HCT116 (cell line): ENCODE data around the gene LFNG. TPM values are rescaled to one million over a fixed set of nuclear protein-coding genes. Genes with fewer than 3 reads are reported as not detected.

Experiments used
- ATAC-seq: fragments of 200-7000 bp; cut with Tn5 transposase; 2 replicates; pipeline ENCODE4 v1.9.1; 2020; ENCODE audit warnings: mild to moderate bottlenecking, moderate library complexity
- BruUV-seq: library from RNA; stranded (reverse); fragments of 400-500 nt; replicated peaks from 2 replicates; lab custom pipeline; 2021; lab: Mats Ljungman, UMichigan
- CTCF ChIA-PET: fragments of 300-600 bp; sonication (Branson Sonifier 250); formaldehyde crosslinking; loops from one replicate; lab custom pipeline; 2021; ENCODE audit warnings: antibody characterized with exemption; lab: Charles Lee
- POLR2A ChIA-PET: fragments of 300-600, 350-600 bp; sonication (Branson Sonifier 250); formaldehyde crosslinking; loops from one replicate; lab custom pipeline; 2021; ENCODE audit warnings: antibody characterized with exemption; lab: Charles Lee
- RAD21 ChIA-PET, 2 experiments: fragments of 300-600 bp; sonication (Branson Sonifier 250); formaldehyde crosslinking; loops; one replicate each; lab custom pipeline; 2023; ENCODE audit warnings: low total read pairs in 2 of 2; ENCODE audit not compliant: uncharacterized antibody in 2 of 2, unreplicated experiment in 2 of 2, low non-redundant PET in 1 of 2; lab: Charles Lee
- DNase-seq: peaks from one replicate; pipeline ENCODE4 v3.0.0-alpha.2; 2010; ENCODE audit warnings: low read depth, low spot score
- H2AFZ ChIP-seq: fragments of 200-600 bp; shearing (Covaris generic), sonication (generic); 2 replicates; pipeline ENCODE4 v1.6.1; 2017; ENCODE audit warnings: low read depth, mixed run types, mixed read lengths, antibody characterized with exemption, low read length; ENCODE audit not compliant: poor library complexity, severe bottlenecking
- H3K27ac ChIP-seq: 2 replicates; pipeline ENCODE4 v1.5.1; 2012; ENCODE audit warnings: low read depth, low read length
- H3K27me3 ChIP-seq: fragments of 200-600 bp; sonication (generic); 2 replicates; pipeline ENCODE4 v1.6.1; 2016; ENCODE audit warnings: mixed run types, low read length, mixed read lengths; ENCODE audit not compliant: insufficient read depth
- H3K36me3 ChIP-seq, 2 experiments: fragments of 200-500 bp in 1 of 2; fragments of 200-600 bp in 1 of 2; sonication (Bioruptor generic) in 1 of 2; sonication (generic) in 1 of 2; 2 replicates each; pipeline versions ENCODE4 v1.5.1 to v1.6.1; 2014 to 2016; ENCODE audit warnings: low read length in 2 of 2, inconsistent platforms in 1 of 2, mixed read lengths in 1 of 2, mixed run types in 1 of 2; ENCODE audit not compliant: insufficient read depth in 2 of 2, control insufficient read depth in 1 of 2
- H3K4me1 ChIP-seq, 2 experiments: fragments of 200-600 bp in 1 of 2; sonication (generic) in 1 of 2; 2 replicates each; pipeline versions ENCODE4 v1.5.1 to v1.6.1; 2012 to 2017; ENCODE audit warnings: low read length in 2 of 2, inconsistent platforms in 1 of 2, mild to moderate bottlenecking in 1 of 2, mixed read lengths in 1 of 2, mixed run types in 1 of 2, moderate library complexity in 1 of 2; ENCODE audit not compliant: insufficient read depth in 2 of 2, control insufficient read depth in 1 of 2
- H3K4me2 ChIP-seq: fragments of 200-600 bp; sonication (generic); 2 replicates; pipeline ENCODE4 v1.6.1; 2017; ENCODE audit warnings: mixed run types, low read length, mixed read lengths
- H3K4me3 ChIP-seq, 2 experiments: fragments of 200-600 bp in 1 of 2; sonication (generic) in 1 of 2; replicated peaks in 1 of 2; 2 replicates each; pipeline ENCODE4 v1.5.1; 2011 to 2016; ENCODE audit warnings: low read length in 2 of 2, control low read depth in 1 of 2, low read depth in 1 of 2, mild to moderate bottlenecking in 1 of 2, mixed read lengths in 1 of 2, mixed run types in 1 of 2
- H3K79me2 ChIP-seq: fragments of 200-600 bp; sonication (generic); 2 replicates; pipeline ENCODE4 v1.6.1; 2017; ENCODE audit warnings: mild to moderate bottlenecking, mixed run types, low read length, moderate library complexity, mixed read lengths; ENCODE audit not compliant: insufficient read depth
- H3K9ac ChIP-seq: fragments of 200-600 bp; sonication (generic); 2 replicates; pipeline ENCODE4 v1.6.1; 2016; ENCODE audit warnings: low read length, mixed read lengths
- H3K9me2 ChIP-seq: fragments of 200-600 bp; sonication (generic), shearing (Covaris generic); 2 replicates; pipeline ENCODE4 v1.6.1; 2017; ENCODE audit warnings: mixed run types, mild to moderate bottlenecking, moderate library complexity; ENCODE audit not compliant: insufficient read depth
- H3K9me3 ChIP-seq, 2 experiments: fragments of 200-500 bp in 1 of 2; fragments of 200-600 bp in 1 of 2; sonication (Bioruptor generic) in 1 of 2; sonication (generic) in 1 of 2; 2 replicates each; pipeline ENCODE4 v1.6.1; 2014 to 2017; ENCODE audit warnings: low read length in 2 of 2, mixed read lengths in 2 of 2, inconsistent platforms in 1 of 2, low read depth in 1 of 2, mild to moderate bottlenecking in 1 of 2, mixed run types in 1 of 2, moderate library complexity in 1 of 2; ENCODE audit not compliant: control insufficient read depth in 1 of 2, insufficient read depth in 1 of 2
- H4K20me1 ChIP-seq: fragments of 200-600 bp; sonication (generic), shearing (Covaris generic); 2 replicates; pipeline ENCODE4 v1.6.1; 2017; ENCODE audit warnings: mixed run types, mild to moderate bottlenecking, moderate library complexity; ENCODE audit not compliant: insufficient read depth
- CBX3 ChIP-seq: IDR thresholded peaks from 2 replicates; pipeline ENCODE4 v1.6.1; 2012; ENCODE audit warnings: low read depth
- EGR1 ChIP-seq: IDR thresholded peaks from 2 replicates; pipeline ENCODE4 v1.6.1; 2012; ENCODE audit warnings: low read depth
- ELF1 ChIP-seq: IDR thresholded peaks from 2 replicates; pipeline ENCODE4 v1.6.1; 2012; ENCODE audit warnings: low read depth, borderline replicate concordance
- EZH2 ChIP-seq: fragments of 200-600 bp; sonication (generic); IDR thresholded peaks from 2 replicates; pipeline ENCODE4 v1.6.1; 2017; ENCODE audit warnings: antibody characterized with exemption, mixed run types
- FOSL1 ChIP-seq: IDR thresholded peaks from 2 replicates; pipeline ENCODE4 v1.6.1; 2012; ENCODE audit warnings: low read depth
- POLR2A ChIP-seq: IDR thresholded peaks from 2 replicates; pipeline ENCODE4 v1.7.0; 2011; ENCODE audit warnings: borderline replicate concordance; ENCODE audit not compliant: insufficient read depth, insufficient read length; ENCODE audit errors: extremely low read depth
- POLR2AphosphoS5 ChIP-seq: IDR thresholded peaks from 2 replicates; pipeline ENCODE4 v1.6.1; 2011; ENCODE audit warnings: mild to moderate bottlenecking, low read depth, low read length, moderate library complexity
- RAD21 ChIP-seq: IDR thresholded peaks from 2 replicates; pipeline ENCODE4 v1.6.1; 2012; ENCODE audit warnings: low read depth, mild to moderate bottlenecking
- SIN3A ChIP-seq: IDR thresholded peaks from 2 replicates; pipeline ENCODE4 v1.6.1; 2012; ENCODE audit warnings: low read depth
- SRF ChIP-seq: IDR thresholded peaks from 2 replicates; pipeline ENCODE4 v1.6.1; 2012; ENCODE audit warnings: low read depth
- TCF7L2 ChIP-seq: IDR thresholded peaks from 2 replicates; pipeline ENCODE4 v1.7.0; 2011; ENCODE audit warnings: borderline replicate concordance, inconsistent platforms; ENCODE audit not compliant: insufficient read depth, insufficient read length; ENCODE audit errors: extremely low read depth
- ZFX ChIP-seq: fragments of 450-650 bp; IDR thresholded peaks from 2 replicates; pipeline ENCODE4 v1.6.1; 2017
- ZNF274 ChIP-seq: fragments of 200-500 bp; sonication (Bioruptor generic); IDR thresholded peaks from 2 replicates; pipeline ENCODE4 v1.6.1; 2014; ENCODE audit warnings: mild to moderate bottlenecking, low read depth, low read length, inconsistent platforms
- intact Hi-C: fragments of 100-400 bp; cut with micrococcal nuclease; formaldehyde crosslinking; loops from 2 replicates; pipeline ENCODE4 v1.10.0; 2022
- total RNA-seq: library from RNA; stranded (reverse); gene quantifications from one replicate; pipeline ENCODE4 v1.2.1, GENCODE V29; 2021; ENCODE audit not compliant: unreplicated experiment
- TF ChIP-seq, protein P1 (sequence below): IDR thresholded peaks from 2 replicates; pipeline ENCODE4 v1.6.1; 2012
- TF ChIP-seq, protein P2 (sequence below), 3 experiments: fragments of 200-600 bp in 1 of 3; sonication (generic) in 1 of 3; IDR thresholded peaks in 2 of 3; conservative IDR thresholded peaks in 1 of 3; 2 replicates each; pipeline ENCODE4 v1.5.1; 2012 to 2017; ENCODE audit warnings: low read depth in 2 of 3, low read length in 2 of 3, antibody characterized with exemption in 1 of 3, borderline replicate concordance in 1 of 3, control low read depth in 1 of 3, mild to moderate bottlenecking in 1 of 3, mixed read lengths in 1 of 3, mixed run types in 1 of 3, moderate library complexity in 1 of 3; ENCODE audit not compliant: insufficient read depth in 1 of 3

Gene LFNG
- total RNA-seq, 1 experiment from 2014 or later: 14.3 TPM

DNA sequence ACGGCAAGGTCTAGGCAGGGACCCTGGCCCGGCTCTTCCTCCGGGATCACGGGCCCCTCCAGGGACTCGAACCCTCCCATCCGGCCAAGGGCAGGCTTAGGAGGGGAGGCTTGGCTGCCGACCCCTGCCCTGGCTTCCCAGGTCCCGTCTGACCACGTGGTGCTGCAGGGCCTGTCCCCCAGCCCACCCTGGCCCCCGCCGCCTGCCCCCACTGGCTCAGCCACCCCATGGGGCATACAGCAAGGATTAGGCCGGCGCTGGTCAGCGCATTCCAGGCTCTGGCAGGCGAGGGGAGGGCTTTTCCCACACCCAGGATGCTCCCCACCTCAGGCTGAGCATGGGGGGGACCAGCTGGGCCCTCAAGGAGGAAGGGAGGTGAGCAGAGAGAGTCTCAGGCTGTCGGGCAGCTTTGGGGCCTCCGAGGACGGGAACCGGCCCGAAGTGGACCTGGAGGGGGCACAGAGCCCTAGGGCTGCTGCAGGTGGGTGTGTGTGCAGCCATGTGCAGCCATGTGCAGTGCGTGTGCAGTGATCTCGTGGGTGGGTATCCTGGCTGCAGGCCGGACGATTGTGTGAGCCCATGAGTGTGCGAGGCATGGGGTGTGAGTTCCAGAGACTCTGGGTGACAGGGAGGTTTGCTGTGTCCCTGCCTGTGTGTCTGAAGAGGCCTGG is 42.7 kb upstream of the LFNG start:
- ChIA-PET CTCF (no interaction called here), POLR2A (no interaction called here)
- Histone ChIP-seq H3K4me1 (peaks cover 7 to 11% of the 10 kb centered on the region in 2 experiments; a peak in 2 of 4 replicates), H3K36me3 (no peaks in the 10 kb centered on the region)
- ATAC-seq: no peak
- TF ChIP-seq CBX3 (no peak), POLR2A (no peak), ELF1 (no peak), TCF7L2 (no peak), SIN3A (no peak), SRF (no peak), ZFX (no peak), RAD21 (no peak), FOSL1 (no peak), EZH2 (no peak), EGR1 (no peak), ZNF274 (no peak), POLR2AphosphoS5 (no peak)
- TF ChIP-seq, protein P1, sequence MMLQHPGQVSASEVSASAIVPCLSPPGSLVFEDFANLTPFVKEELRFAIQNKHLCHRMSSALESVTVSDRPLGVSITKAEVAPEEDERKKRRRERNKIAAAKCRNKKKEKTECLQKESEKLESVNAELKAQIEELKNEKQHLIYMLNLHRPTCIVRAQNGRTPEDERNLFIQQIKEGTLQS: no peak
- TF ChIP-seq, protein P2, sequence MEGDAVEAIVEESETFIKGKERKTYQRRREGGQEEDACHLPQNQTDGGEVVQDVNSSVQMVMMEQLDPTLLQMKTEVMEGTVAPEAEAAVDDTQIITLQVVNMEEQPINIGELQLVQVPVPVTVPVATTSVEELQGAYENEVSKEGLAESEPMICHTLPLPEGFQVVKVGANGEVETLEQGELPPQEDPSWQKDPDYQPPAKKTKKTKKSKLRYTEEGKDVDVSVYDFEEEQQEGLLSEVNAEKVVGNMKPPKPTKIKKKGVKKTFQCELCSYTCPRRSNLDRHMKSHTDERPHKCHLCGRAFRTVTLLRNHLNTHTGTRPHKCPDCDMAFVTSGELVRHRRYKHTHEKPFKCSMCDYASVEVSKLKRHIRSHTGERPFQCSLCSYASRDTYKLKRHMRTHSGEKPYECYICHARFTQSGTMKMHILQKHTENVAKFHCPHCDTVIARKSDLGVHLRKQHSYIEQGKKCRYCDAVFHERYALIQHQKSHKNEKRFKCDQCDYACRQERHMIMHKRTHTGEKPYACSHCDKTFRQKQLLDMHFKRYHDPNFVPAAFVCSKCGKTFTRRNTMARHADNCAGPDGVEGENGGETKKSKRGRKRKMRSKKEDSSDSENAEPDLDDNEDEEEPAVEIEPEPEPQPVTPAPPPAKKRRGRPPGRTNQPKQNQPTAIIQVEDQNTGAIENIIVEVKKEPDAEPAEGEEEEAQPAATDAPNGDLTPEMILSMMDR (IDR thresholded peaks at IDR 0.05 in 2 of 3, conservative IDR thresholded peaks at IDR 0.05 in 1 of 3; ENCODE audit: borderline replicate concordance in 1 of 3, insufficient read depth in 1 of 3, low read depth in 2 of 3, low read length in 2 of 3): no peak
- TF ChIP-seq, all 23 proteins: peak for 0
- Histone ChIP-seq H3K27ac (no peak overlapping the region), H4K20me1 (no peaks in the 10 kb centered on the region), H3K4me2 (no peak overlapping the region), H3K27me3 (no peaks in the 10 kb centered on the region), H3K79me2 (no peaks in the 10 kb centered on the region), H2AFZ (no peak overlapping the region), H3K9me3 (no peaks in the 10 kb centered on the region), H3K9me2 (no peaks in the 10 kb centered on the region), H3K4me3 (no peak overlapping the region), H3K9ac (no peak overlapping the region)
- RAD21 ChIA-PET: no interaction called here
- no peak for DNase-seq
- no TSS peak for BruUV-seq
- intact Hi-C loops: no loop called here
